HL-60 (cell line): ENCODE results near the gene SLC25A25.

Source experiments
- GABPA ChIP-seq: IDR thresholded peaks from 2 replicates; pipeline ENCODE4 v1.6.1; 2012; ENCODE audit warnings: low read depth
- POLR2AphosphoS5 ChIP-seq: IDR thresholded peaks from 2 replicates; pipeline ENCODE4 v1.6.1; 2012; ENCODE audit warnings: low read depth
- TF ChIP-seq, protein P1 (sequence below): IDR thresholded peaks from one replicate; pipeline ENCODE4 v1.5.1; 2011; ENCODE audit warnings: low read length, control low read depth, inconsistent platforms; ENCODE audit not compliant: insufficient read depth

DNA sequence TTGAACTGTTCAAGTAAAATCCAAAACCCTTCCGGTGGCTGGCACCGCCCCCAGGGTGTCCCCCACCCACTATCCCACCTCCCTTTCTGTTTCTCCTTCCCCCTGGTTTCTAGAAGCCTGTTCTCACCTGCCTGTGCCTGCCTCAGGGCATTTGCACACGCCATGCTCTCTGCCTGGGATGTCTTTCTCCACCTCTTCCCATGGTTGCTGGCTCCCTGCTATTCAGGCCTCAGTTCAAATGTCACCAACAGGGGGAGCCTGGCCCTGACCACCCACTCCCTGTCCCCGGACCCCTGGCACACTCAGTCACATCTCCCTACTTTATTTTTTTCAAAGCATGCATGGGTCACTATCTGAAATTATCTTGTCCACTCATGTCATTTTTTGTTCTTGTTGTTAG lies 47.3 kb upstream of the SLC25A25 start:
- TF ChIP-seq, protein P1, sequence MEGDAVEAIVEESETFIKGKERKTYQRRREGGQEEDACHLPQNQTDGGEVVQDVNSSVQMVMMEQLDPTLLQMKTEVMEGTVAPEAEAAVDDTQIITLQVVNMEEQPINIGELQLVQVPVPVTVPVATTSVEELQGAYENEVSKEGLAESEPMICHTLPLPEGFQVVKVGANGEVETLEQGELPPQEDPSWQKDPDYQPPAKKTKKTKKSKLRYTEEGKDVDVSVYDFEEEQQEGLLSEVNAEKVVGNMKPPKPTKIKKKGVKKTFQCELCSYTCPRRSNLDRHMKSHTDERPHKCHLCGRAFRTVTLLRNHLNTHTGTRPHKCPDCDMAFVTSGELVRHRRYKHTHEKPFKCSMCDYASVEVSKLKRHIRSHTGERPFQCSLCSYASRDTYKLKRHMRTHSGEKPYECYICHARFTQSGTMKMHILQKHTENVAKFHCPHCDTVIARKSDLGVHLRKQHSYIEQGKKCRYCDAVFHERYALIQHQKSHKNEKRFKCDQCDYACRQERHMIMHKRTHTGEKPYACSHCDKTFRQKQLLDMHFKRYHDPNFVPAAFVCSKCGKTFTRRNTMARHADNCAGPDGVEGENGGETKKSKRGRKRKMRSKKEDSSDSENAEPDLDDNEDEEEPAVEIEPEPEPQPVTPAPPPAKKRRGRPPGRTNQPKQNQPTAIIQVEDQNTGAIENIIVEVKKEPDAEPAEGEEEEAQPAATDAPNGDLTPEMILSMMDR: no peak
- no peak for TF ChIP-seq POLR2AphosphoS5
- TF ChIP-seq GABPA: no peak
